ENCODE results near the gene CTNNBIP1. TPM values are rescaled to one million over a fixed set of nuclear protein-coding genes. Genes with fewer than 3 reads are reported as not detected.
A peak's percentile ranks its signal among the peaks of the same experiment; 100 is the strongest.

CTNNBIP1 gene
- total RNA-seq, 4 donors from 2014 or later = 24.0 to 30.5 (median 28.5) TPM

- Histone ChIP-seq H3K4me3 (no peak overlapping the region), H3K4me1 (peaks cover 0 to 42% (median 6%) of the 10 kb centered on the region in 4 donors), H3K36me3 (peaks cover 0 to 14% (median 0%) of the 10 kb centered on the region in 3 donors), H3K27me3 (no peaks in the 10 kb centered on the region), H3K27ac (peak overlapping the region in 3 of 4 donors; percentile 65 to 96 (median 83)), H3K9me3 (no peaks in the 10 kb centered on the region)
- no peak for DNase-seq
- no peak for TF ChIP-seq POLR2A (IDR thresholded peaks at IDR 0.05)
- TF ChIP-seq CTCF (IDR thresholded peaks at IDR 0.05) = no peak
Observed at GRCh38 chr1:9874412-9874811, 35.7 kb downstream of the CTNNBIP1 start.

- Histone ChIP-seq H3K4me1 (peaks cover 0 to 42% (median 6%) of the 10 kb centered on the region in 4 donors), H3K27ac (peak overlapping the region in 3 of 4 donors; percentile 65 to 96 (median 83))
Observed at GRCh38 chr1:9873992-9874391, 36.1 kb downstream of the CTNNBIP1 start.

GRCh38 chr1:9873385-9873784 is 36.7 kb downstream of the CTNNBIP1 start:
- TF ChIP-seq CTCF (IDR thresholded peaks at IDR 0.05) (peak in 2 of 6 experiments; percentile 3 to 9), POLR2A (IDR thresholded peaks at IDR 0.05) (peak; percentile 46 to 79)
- peak in 2 of 3 donors; percentile 84 to 89 for DNase-seq
- peak overlapping the region in 3 of 4 donors; percentile 65 to 96 (median 83) for H3K27ac ChIP-seq

More at GRCh38 chr1:9873992-9874391, 36.1 kb downstream of the CTNNBIP1 start:
- Histone ChIP-seq H3K9me3 (no peaks in the 10 kb centered on the region), H3K36me3 (peaks cover 0 to 18% (median 0%) of the 10 kb centered on the region in 3 donors), H3K27me3 (no peaks in the 10 kb centered on the region), H3K4me3 (no peak overlapping the region)
- TF ChIP-seq POLR2A (IDR thresholded peaks at IDR 0.05) = peak in 1 of 2 donors; percentile 11
- TF ChIP-seq CTCF (IDR thresholded peaks at IDR 0.05) = no peak
- DNase-seq = no peak

GRCh38 chr1:9872430-9873165 is 37.5 kb downstream of the CTNNBIP1 start:
- DNase-seq = peak in 2 of 3 donors; percentile 79 to 80
- peak in 1 of 2 donors; percentile 27 for TF ChIP-seq POLR2A (IDR thresholded peaks at IDR 0.05)
- TF ChIP-seq CTCF (IDR thresholded peaks at IDR 0.05) = no peak

More at GRCh38 chr1:9873385-9873784, 36.7 kb downstream of the CTNNBIP1 start:
- Histone ChIP-seq H3K4me3 (no peak overlapping the region), H3K9me3 (no peaks in the 10 kb centered on the region), H3K4me1 (peaks cover 0 to 42% (median 6%) of the 10 kb centered on the region in 4 donors), H3K27me3 (no peaks in the 10 kb centered on the region), H3K36me3 (peaks cover 0 to 20% (median 0%) of the 10 kb centered on the region in 3 donors)

GRCh38 chr1:9871707-9872425 is 38.2 kb downstream of the CTNNBIP1 start:
- H3K27me3 ChIP-seq = no peaks in the 10 kb centered on the region
- H3K36me3 ChIP-seq = peaks cover 0 to 20% (median 0%) of the 10 kb centered on the region in 3 donors
- no peak overlapping the region for H3K4me3 ChIP-seq
- no peak for DNase-seq
- no peak for TF ChIP-seq CTCF (IDR thresholded peaks at IDR 0.05)
- TF ChIP-seq POLR2A (IDR thresholded peaks at IDR 0.05) = no peak
- H3K27ac ChIP-seq = peak overlapping the region in 2 of 4 donors; percentile 83 to 96
- peaks cover 0 to 50% (median 6%) of the 10 kb centered on the region in 4 donors for H3K4me1 ChIP-seq
- H3K9me3 ChIP-seq = no peaks in the 10 kb centered on the region

More at GRCh38 chr1:9872430-9873165, 37.5 kb downstream of the CTNNBIP1 start:
- peak overlapping the region in 3 of 4 donors; percentile 65 to 96 (median 83) for H3K27ac ChIP-seq
- no peak overlapping the region for H3K4me3 ChIP-seq
- no peaks in the 10 kb centered on the region for H3K9me3 ChIP-seq
- H3K27me3 ChIP-seq = no peaks in the 10 kb centered on the region
- H3K36me3 ChIP-seq = peaks cover 0 to 20% (median 0%) of the 10 kb centered on the region in 3 donors
- peaks cover 0 to 48% (median 6%) of the 10 kb centered on the region in 4 donors for H3K4me1 ChIP-seq
